Left ventricle myocardium superior (tissue), 1 donor: Measurements from ENCODE around the gene CSTB. TPM values are rescaled to one million over a fixed set of nuclear protein-coding genes. Genes with fewer than 3 reads are reported as not detected.

Experiments used
- ATAC-seq: fragments of 200-7000 bp; cut with Tn5 transposase; one replicate; pipeline ENCODE4 v1.9.1; 2020; ENCODE audit warnings: mild to moderate bottlenecking, moderate library complexity
- DNase-seq: peaks from one replicate; pipeline ENCODE4 v3.0.0-alpha.2; 2020
- intact Hi-C: fragments of 100-400 bp; cut with micrococcal nuclease; formaldehyde crosslinking; loops from one replicate; pipeline ENCODE4 v1.11.0; 2022
- total RNA-seq: library from RNA; stranded (reverse); fragmentation: NEBNext Ultra II Directional; extraction: Animal tissue kit (Norgen Biotek cat#: 25700); gene quantifications from one replicate; pipeline ENCODE4 v1.2.1, GENCODE V29; 2021
- donor health status: DM: no; HTN: yes; CAD: no; lungs with severe emphysema.

The CSTB gene
- total RNA-seq, 1 donor from 2014 or later: 37.6 TPM

- ATAC-seq: no peak
- intact Hi-C loops: no loop called here
- DNase-seq: no peak
These were observed 18.5 kb downstream of the CSTB start for GRCh38 chr21:43757601-43758000.

GRCh38 chr21:43755820-43756594, 20.1 kb downstream of the CSTB start:
- no peak for DNase-seq
- intact Hi-C loops: no loop called here
- no peak for ATAC-seq

- intact Hi-C loops: no loop called here
- peak; percentile 64 for DNase-seq
- ATAC-seq: peak; percentile 58
These were observed 20.9 kb downstream of the CSTB start for GRCh38 chr21:43754948-43755781.

- DNase-seq (no peak), ATAC-seq (no peak)
These were observed 22.7 kb downstream of the CSTB start for GRCh38 chr21:43753439-43753799.

GRCh38 chr21:43752758-43753438, 23.2 kb downstream of the CSTB start:
- no peak for ATAC-seq
- DNase-seq: no peak
- intact Hi-C loops: no loop called here

More at GRCh38 chr21:43753439-43753799, 22.7 kb downstream of the CSTB start:
- intact Hi-C loops: no loop called here

GRCh38 chr21:43751955-43752591, 24.0 kb downstream of the CSTB start:
- intact Hi-C loops: no loop called here
- ATAC-seq: no peak
- no peak for DNase-seq

GRCh38 chr21:43750339-43751033, 25.6 kb downstream of the CSTB start:
- ATAC-seq: no peak
- intact Hi-C loops: no loop called here
- peak; percentile 16 for DNase-seq

- no peak for ATAC-seq
- intact Hi-C loops: no loop called here
- DNase-seq: peak; percentile 16
These were observed 26.4 kb downstream of the CSTB start for GRCh38 chr21:43749651-43750262.

GRCh38 chr21:43748622-43749021, 27.5 kb downstream of the CSTB start:
- intact Hi-C loops: no loop called here
- ATAC-seq: no peak
- no peak for DNase-seq

- intact Hi-C loops: no loop called here
- ATAC-seq (no peak), DNase-seq (no peak)
These were observed 30.2 kb downstream of the CSTB start for GRCh38 chr21:43745772-43746517.

GRCh38 chr21:43744725-43745124, 31.4 kb downstream of the CSTB start:
- intact Hi-C loops: no loop called here
- DNase-seq: no peak
- ATAC-seq: no peak

- intact Hi-C loops: no loop called here
- no peak for DNase-seq
- no peak for ATAC-seq
These were observed 32.2 kb downstream of the CSTB start for GRCh38 chr21:43743947-43744346.

GRCh38 chr21:43741423-43742096, 34.5 kb downstream of the CSTB start:
- intact Hi-C loops: no loop called here
- ATAC-seq (no peak), DNase-seq (no peak)

GRCh38 chr21:43740497-43741156, 35.5 kb downstream of the CSTB start:
- ATAC-seq: peak; percentile 48
- DNase-seq: no peak
- intact Hi-C loops: no loop called here

- no peak for DNase-seq
- intact Hi-C loops: no loop called here
- ATAC-seq: peak; percentile 4
These were observed 36.3 kb downstream of the CSTB start for GRCh38 chr21:43739621-43740435.
